ENCODE results near the gene GDPD4.

DNA sequence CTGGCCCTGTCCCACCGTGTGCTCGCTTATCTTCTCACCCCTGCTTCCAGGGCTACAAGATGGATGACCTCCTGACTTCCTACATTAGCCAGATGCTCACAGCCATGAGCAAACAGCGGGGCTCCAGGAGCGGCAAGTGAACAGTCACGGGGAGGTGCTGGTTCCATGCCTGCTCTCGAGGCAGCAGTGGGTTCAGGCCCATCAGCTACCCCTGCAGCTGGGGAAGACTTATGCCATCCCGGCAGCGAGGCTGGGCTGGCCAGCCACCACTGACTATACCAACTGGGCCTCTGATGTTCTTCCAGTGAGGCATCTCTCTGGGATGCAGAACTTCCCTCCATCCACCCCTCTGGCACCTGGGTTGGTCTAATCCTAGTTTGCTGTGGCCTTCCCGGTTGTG lies 86.9 kb downstream of the GDPD4 start:
- TF ChIP-seq POLR2AphosphoS5 (IDR thresholded peaks at IDR 0.05; ENCODE audit: low read depth, low read length), result no peak
- TF ChIP-seq, protein P1, sequence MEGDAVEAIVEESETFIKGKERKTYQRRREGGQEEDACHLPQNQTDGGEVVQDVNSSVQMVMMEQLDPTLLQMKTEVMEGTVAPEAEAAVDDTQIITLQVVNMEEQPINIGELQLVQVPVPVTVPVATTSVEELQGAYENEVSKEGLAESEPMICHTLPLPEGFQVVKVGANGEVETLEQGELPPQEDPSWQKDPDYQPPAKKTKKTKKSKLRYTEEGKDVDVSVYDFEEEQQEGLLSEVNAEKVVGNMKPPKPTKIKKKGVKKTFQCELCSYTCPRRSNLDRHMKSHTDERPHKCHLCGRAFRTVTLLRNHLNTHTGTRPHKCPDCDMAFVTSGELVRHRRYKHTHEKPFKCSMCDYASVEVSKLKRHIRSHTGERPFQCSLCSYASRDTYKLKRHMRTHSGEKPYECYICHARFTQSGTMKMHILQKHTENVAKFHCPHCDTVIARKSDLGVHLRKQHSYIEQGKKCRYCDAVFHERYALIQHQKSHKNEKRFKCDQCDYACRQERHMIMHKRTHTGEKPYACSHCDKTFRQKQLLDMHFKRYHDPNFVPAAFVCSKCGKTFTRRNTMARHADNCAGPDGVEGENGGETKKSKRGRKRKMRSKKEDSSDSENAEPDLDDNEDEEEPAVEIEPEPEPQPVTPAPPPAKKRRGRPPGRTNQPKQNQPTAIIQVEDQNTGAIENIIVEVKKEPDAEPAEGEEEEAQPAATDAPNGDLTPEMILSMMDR (IDR thresholded peaks at IDR 0.05), result no peak
- no peak for TF ChIP-seq TCF7L2 (IDR thresholded peaks at IDR 0.05; ENCODE audit: low read depth, low read length)
- TF ChIP-seq, protein P2, sequence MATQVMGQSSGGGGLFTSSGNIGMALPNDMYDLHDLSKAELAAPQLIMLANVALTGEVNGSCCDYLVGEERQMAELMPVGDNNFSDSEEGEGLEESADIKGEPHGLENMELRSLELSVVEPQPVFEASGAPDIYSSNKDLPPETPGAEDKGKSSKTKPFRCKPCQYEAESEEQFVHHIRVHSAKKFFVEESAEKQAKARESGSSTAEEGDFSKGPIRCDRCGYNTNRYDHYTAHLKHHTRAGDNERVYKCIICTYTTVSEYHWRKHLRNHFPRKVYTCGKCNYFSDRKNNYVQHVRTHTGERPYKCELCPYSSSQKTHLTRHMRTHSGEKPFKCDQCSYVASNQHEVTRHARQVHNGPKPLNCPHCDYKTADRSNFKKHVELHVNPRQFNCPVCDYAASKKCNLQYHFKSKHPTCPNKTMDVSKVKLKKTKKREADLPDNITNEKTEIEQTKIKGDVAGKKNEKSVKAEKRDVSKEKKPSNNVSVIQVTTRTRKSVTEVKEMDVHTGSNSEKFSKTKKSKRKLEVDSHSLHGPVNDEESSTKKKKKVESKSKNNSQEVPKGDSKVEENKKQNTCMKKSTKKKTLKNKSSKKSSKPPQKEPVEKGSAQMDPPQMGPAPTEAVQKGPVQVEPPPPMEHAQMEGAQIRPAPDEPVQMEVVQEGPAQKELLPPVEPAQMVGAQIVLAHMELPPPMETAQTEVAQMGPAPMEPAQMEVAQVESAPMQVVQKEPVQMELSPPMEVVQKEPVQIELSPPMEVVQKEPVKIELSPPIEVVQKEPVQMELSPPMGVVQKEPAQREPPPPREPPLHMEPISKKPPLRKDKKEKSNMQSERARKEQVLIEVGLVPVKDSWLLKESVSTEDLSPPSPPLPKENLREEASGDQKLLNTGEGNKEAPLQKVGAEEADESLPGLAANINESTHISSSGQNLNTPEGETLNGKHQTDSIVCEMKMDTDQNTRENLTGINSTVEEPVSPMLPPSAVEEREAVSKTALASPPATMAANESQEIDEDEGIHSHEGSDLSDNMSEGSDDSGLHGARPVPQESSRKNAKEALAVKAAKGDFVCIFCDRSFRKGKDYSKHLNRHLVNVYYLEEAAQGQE (IDR thresholded peaks at IDR 0.05; ENCODE audit: insufficient read depth in 1 of 2, low read depth in 2 of 2, low read length in 1 of 2), result no peak
- no peak for TF ChIP-seq SIN3A (IDR thresholded peaks at IDR 0.05; ENCODE audit: borderline replicate concordance, insufficient read depth, low read depth, low read length)
